IMR-90 (cell line): ENCODE results near the gene CASKIN1. TPM values are rescaled to one million over a fixed set of nuclear protein-coding genes. Genes with fewer than 3 reads are reported as not detected.

ENCODE experiments used
- ATAC-seq: fragments of 200-7000 bp; cut with Tn5 transposase; 2 replicates; pipeline ENCODE4 v1.9.1; 2020; ENCODE audit warnings: low read depth, mild to moderate bottlenecking, moderate library complexity
- BruUV-seq: library from RNA; stranded (reverse); fragments of 400-500 nt; replicated peaks from 2 replicates; lab custom pipeline; 2021; lab: Mats Ljungman, UMichigan
- CTCF ChIA-PET: fragments of 300-600 bp; formaldehyde crosslinking; extraction: SDS; loops from one replicate; lab custom pipeline; 2021; ENCODE audit warnings: antibody characterized with exemption; lab: Yijun Ruan, JAX
- POLR2A ChIA-PET: fragments of 300-600 bp; sonication (Branson Sonifier 250); formaldehyde crosslinking; loops from one replicate; lab custom pipeline; 2022; ENCODE audit warnings: antibody characterized with exemption; ENCODE audit not compliant: unreplicated experiment; lab: Charles Lee
- DNase-seq: peaks from one replicate; pipeline ENCODE4 v3.0.0; 2013
- H2AFZ ChIP-seq: replicated peaks from 2 replicates; pipeline ENCODE3; 2013; ENCODE audit warnings: low read length, mild to moderate bottlenecking; ENCODE audit not compliant: poor library complexity
- H2AK5ac ChIP-seq: 2 replicates; pipeline ENCODE4 v1.6.1; 2013; ENCODE audit warnings: low read depth, low read length, inconsistent platforms
- H2AK9ac ChIP-seq: replicated peaks from 2 replicates; pipeline ENCODE3; 2013; ENCODE audit warnings: mild to moderate bottlenecking, low read depth, low read length, moderate library complexity; ENCODE audit not compliant: poor library complexity
- H2BK120ac ChIP-seq: 2 replicates; pipeline ENCODE4 v1.6.1; 2013; ENCODE audit warnings: low read depth, low read length, inconsistent platforms
- H2BK15ac ChIP-seq: 3 replicates; pipeline ENCODE4 v1.6.1; 2013; ENCODE audit warnings: low read depth, low read length, inconsistent platforms
- H2BK20ac ChIP-seq: 2 replicates; pipeline ENCODE4 v1.6.1; 2013; ENCODE audit warnings: low read depth, mild to moderate bottlenecking, inconsistent platforms, low read length, moderate library complexity
- H2BK5ac ChIP-seq: 2 replicates; pipeline ENCODE4 v1.6.1; 2013; ENCODE audit warnings: mild to moderate bottlenecking, low read depth, low read length, inconsistent platforms; ENCODE audit not compliant: poor library complexity, severe bottlenecking
- H3K14ac ChIP-seq: replicated peaks from 2 replicates; pipeline ENCODE4 v1.6.1; 2013; ENCODE audit warnings: low read depth, low read length, inconsistent platforms
- H3K18ac ChIP-seq: 2 replicates; pipeline ENCODE4 v1.6.1; 2013; ENCODE audit warnings: low read depth, low read length, control low read depth
- H3K23ac ChIP-seq: 2 replicates; pipeline ENCODE4 v1.6.1; 2013; ENCODE audit warnings: low read depth, low read length, inconsistent platforms
- H3K27ac ChIP-seq: 2 replicates; pipeline ENCODE4 v1.5.1; 2013; ENCODE audit warnings: mild to moderate bottlenecking, control low read depth, low read length; ENCODE audit not compliant: insufficient read depth
- H3K27me3 ChIP-seq: 2 replicates; pipeline ENCODE4 v1.6.1; 2013; ENCODE audit warnings: low read length; ENCODE audit not compliant: control insufficient read depth, insufficient read depth
- H3K36me3 ChIP-seq: 2 replicates; pipeline ENCODE4 v1.6.1; 2013; ENCODE audit warnings: low read length, mixed read lengths; ENCODE audit not compliant: control insufficient read depth, insufficient read depth
- H3K4ac ChIP-seq: 2 replicates; pipeline ENCODE4 v1.6.1; 2013; ENCODE audit warnings: low read depth, low read length, inconsistent platforms
- H3K4me1 ChIP-seq: 2 replicates; pipeline ENCODE4 v1.6.1; 2013; ENCODE audit warnings: low read length, mixed read lengths; ENCODE audit not compliant: control insufficient read depth, insufficient read depth
- H3K4me2 ChIP-seq: 2 replicates; pipeline ENCODE4 v1.6.1; 2013; ENCODE audit warnings: low read depth, mild to moderate bottlenecking, control low read depth, low read length, moderate library complexity
- H3K4me3 ChIP-seq: 2 replicates; pipeline ENCODE4 v1.5.1; 2013; ENCODE audit warnings: low read depth, mild to moderate bottlenecking, control low read depth, low read length, moderate library complexity; ENCODE audit not compliant: insufficient read depth
- H3K56ac ChIP-seq: 2 replicates; pipeline ENCODE4 v1.6.1; 2013; ENCODE audit warnings: low read length, inconsistent platforms; ENCODE audit not compliant: insufficient read depth; ENCODE audit errors: extremely low read depth
- H3K79me1 ChIP-seq, 2 experiments: 2 replicates each; pipeline ENCODE4 v1.6.1; 2013; ENCODE audit warnings: low read length in 2 of 2, inconsistent platforms in 1 of 2, low read depth in 1 of 2
- H3K9ac ChIP-seq: 2 replicates; pipeline ENCODE4 v1.6.1; 2013; ENCODE audit warnings: low read depth, low read length, control low read depth
- H3K9me1 ChIP-seq: 2 replicates; pipeline ENCODE4 v1.6.1; 2013; ENCODE audit warnings: low read length, inconsistent platforms; ENCODE audit not compliant: insufficient read depth
- H3K9me3 ChIP-seq: 2 replicates; pipeline ENCODE4 v1.6.1; 2013; ENCODE audit warnings: low read length; ENCODE audit not compliant: control insufficient read depth, insufficient read depth
- H4K20me1 ChIP-seq: 2 replicates; pipeline ENCODE4 v1.6.1; 2013; ENCODE audit warnings: low read length, inconsistent platforms; ENCODE audit not compliant: insufficient read depth
- H4K5ac ChIP-seq: 2 replicates; pipeline ENCODE4 v1.6.1; 2013; ENCODE audit warnings: mild to moderate bottlenecking, low read depth, low read length, control low read depth
- H4K8ac ChIP-seq, 2 experiments: 2 replicates each; pipeline ENCODE4 v1.6.1; 2013; ENCODE audit warnings: low read depth in 2 of 2, low read length in 2 of 2, control low read depth in 1 of 2, inconsistent platforms in 1 of 2
- H4K91ac ChIP-seq: 2 replicates; pipeline ENCODE4 v1.6.1; 2013; ENCODE audit warnings: low read depth, low read length, inconsistent platforms; ENCODE audit not compliant: insufficient read depth
- MAZ ChIP-seq: IDR thresholded peaks from 2 replicates; pipeline ENCODE4 v1.6.1; 2012; ENCODE audit warnings: low read depth, mild to moderate bottlenecking, low read length, improper control_type of control experiment, moderate library complexity, borderline replicate concordance
- POLR2A ChIP-seq: IDR thresholded peaks from 2 replicates; pipeline ENCODE4 v1.6.1; 2012; ENCODE audit warnings: mild to moderate bottlenecking, low read depth, low read length
- SMC3 ChIP-seq: fragments of 150-350 bp; IDR thresholded peaks from 2 replicates; pipeline ENCODE4 v1.6.1; 2016; ENCODE audit warnings: low read depth, mild to moderate bottlenecking, antibody characterized with exemption, low read length, moderate library complexity
- WGBS, 2 experiments: methylation state at CpG; one replicate each; pipeline versions ENCODE4 v1.1.5 to v1.1.7; 2013; ENCODE audit warnings: missing lambda C conversion rate in 2 of 2; ENCODE audit not compliant: insufficient read length in 1 of 2; ENCODE audit errors: extremely low coverage in 2 of 2; 5-methylcytosine and 5-hydroxymethylcytosine counted together
- dilution Hi-C: fragments of 300-500 bp; cut with HindIII; formaldehyde crosslinking; loops from one replicate; pipeline ENCODE4 v1.14.3; 2018; ENCODE audit warnings: low sequenced_read_pairs; ENCODE audit not compliant: unreplicated experiment
- in situ Hi-C: fragments of 300-500 bp; cut with MboI; formaldehyde crosslinking; loops from 3 replicates; pipeline ENCODE4 v1.14.3; 2019; ENCODE audit warnings: low sequenced_read_pairs, inconsistent platforms, mixed read lengths
- intact Hi-C: fragments of 100-400 bp; cut with micrococcal nuclease; formaldehyde crosslinking; loops from 2 replicates; pipeline ENCODE4 v1.10.0; 2022
- polyA plus RNA-seq, 3 experiments: library from polyadenylated mRNA; depleted of rRNA; stranded (reverse); fragments of >200 nt; gene quantifications; 2 replicates each; pipeline ENCODE4 v1.2.3, GENCODE V29; 2012; ENCODE audit warnings: low replicate concordance in 1 of 3
- total RNA-seq: library from RNA; depleted of rRNA; stranded (reverse); fragments of >200 nt; gene quantifications from 2 replicates; pipeline ENCODE4 v1.2.3, GENCODE V29; 2012
- TF ChIP-seq, protein P1 (sequence below): fragments of 150-350 bp; IDR thresholded peaks from 2 replicates; pipeline ENCODE4 v1.6.1; 2017; ENCODE audit warnings: mild to moderate bottlenecking, antibody characterized with exemption, low read length, low read depth

The CASKIN1 gene
- total and polyA plus RNA-seq, 2 of the 4 experiments (the other 2 are of a cell fraction): 0.05 TPM; not detected in 1

DNA sequence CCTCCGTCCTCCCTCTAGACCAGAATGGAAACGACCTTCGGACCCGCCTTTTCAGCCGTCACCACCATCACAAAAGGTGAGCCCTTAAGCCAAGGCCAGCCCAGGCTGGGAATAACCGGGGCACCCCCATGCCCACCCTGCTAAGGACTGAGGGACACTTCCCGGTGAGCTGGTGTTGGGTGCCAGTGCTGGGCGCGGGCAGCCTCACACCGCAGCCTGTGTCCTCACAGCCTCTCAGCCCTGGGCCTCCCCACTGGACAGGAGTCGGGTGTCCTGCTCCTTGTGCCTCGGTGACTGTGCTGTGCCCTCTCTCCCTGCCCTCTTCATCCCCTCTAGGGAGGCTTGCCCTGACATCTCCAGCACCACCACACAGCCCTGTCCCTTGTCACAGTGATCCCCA, 30.5 kb downstream of the CASKIN1 start (continued):
- TF ChIP-seq SMC3 (no peak), MAZ (no peak)

DNA sequence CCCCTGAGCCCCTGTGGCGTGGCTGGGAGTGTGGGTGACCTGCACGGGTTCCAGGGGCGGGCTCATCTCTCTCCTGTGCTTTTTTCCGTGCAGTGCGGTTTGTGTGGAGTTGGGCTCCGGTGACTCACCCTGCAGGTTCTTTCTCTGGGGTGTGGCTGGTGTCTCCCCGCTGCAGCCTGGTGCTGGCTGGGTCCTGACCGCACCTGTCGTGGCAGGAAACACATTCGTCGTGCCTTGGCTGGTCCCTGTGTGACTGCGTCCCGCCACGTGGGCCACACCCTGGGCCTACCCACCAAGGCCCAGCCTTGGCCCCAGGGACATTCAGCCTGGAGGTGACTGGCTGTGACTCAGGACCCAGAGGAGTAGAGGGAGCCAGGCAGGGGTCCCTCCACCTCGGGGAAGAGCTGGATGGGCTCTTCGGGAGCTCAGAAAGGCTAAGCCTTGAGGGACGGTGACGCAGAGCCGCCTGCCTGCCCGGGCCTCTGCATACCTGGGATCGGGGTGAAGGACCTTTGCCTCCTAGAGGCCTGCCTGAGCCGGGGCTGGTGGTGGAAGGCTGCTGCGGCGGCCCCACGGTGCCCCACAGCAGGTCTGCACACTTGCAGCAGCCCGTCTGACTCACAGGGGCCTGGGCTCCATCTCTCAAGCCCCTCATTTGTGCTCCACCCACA, 33.1 kb downstream of the CASKIN1 start:
- in situ Hi-C loops (no loop called here), intact Hi-C loops (no loop called here), dilution Hi-C loops (no loop called here)
- Histone ChIP-seq H2AK5ac (no peak overlapping the region), H3K4me3 (no peak overlapping the region), H3K79me1 (peaks cover 0 to 57% of the 10 kb centered on the region in 2 experiments), H2BK120ac (no peak overlapping the region), H3K27ac (no peak overlapping the region), H3K27me3 (no peaks in the 10 kb centered on the region), H2AFZ (no peak overlapping the region), H3K4me2 (no peak overlapping the region), H2BK15ac (no peak overlapping the region), H3K9ac (no peak overlapping the region), H3K9me3 (no peaks in the 10 kb centered on the region), H3K56ac (no peak overlapping the region), H3K4ac (no peak overlapping the region), H2BK20ac (no peak overlapping the region), H3K4me1 (peaks cover 24% of the 10 kb centered on the region), H3K36me3 (peaks cover 29% of the 10 kb centered on the region), H3K23ac (no peak overlapping the region), H3K9me1 (0 out of 2 replicates have a peak, but pooled peaks cover 2% of the 10 kb centered on the region), H4K5ac (no peak overlapping the region), H2AK9ac (no peak overlapping the region), H2BK5ac (no peak overlapping the region), H4K91ac (no peak overlapping the region), H3K14ac (no peak overlapping the region), H3K18ac (no peak overlapping the region), H4K20me1 (peaks cover 71% of the 10 kb centered on the region), H4K8ac (no peak overlapping the region)
- ChIA-PET POLR2A (no interaction called here), CTCF (no interaction called here)
- DNase-seq: no peak
- WGBS, 2 experiments: 98% methylated on average over 13 of the region's 26 CpGs; no CpG with 5 or more reads in 1 of the 2 experiments
- BruUV-seq: no TSS peak
- TF ChIP-seq, protein P1, sequence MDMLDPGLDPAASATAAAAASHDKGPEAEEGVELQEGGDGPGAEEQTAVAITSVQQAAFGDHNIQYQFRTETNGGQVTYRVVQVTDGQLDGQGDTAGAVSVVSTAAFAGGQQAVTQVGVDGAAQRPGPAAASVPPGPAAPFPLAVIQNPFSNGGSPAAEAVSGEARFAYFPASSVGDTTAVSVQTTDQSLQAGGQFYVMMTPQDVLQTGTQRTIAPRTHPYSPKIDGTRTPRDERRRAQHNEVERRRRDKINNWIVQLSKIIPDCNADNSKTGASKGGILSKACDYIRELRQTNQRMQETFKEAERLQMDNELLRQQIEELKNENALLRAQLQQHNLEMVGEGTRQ: no peak
- no peak for TF ChIP-seq POLR2A
- no peak for ATAC-seq
